HUES64 (cell line): ENCODE measurements around the gene DPPA2.

ENCODE experiments used
- H3K27ac ChIP-seq: 2 replicates; pipeline ENCODE4 v1.7.0; 2013; ENCODE audit warnings: low read depth, low read length, inconsistent platforms
- H3K27me3 ChIP-seq: 2 replicates; pipeline ENCODE4 v1.6.1; 2013; ENCODE audit warnings: mild to moderate bottlenecking, low read length; ENCODE audit not compliant: insufficient read depth
- H3K36me3 ChIP-seq: 2 replicates; pipeline ENCODE4 v1.6.1; 2013; ENCODE audit warnings: mild to moderate bottlenecking, low read length; ENCODE audit not compliant: insufficient read depth
- H3K4me1 ChIP-seq: 2 replicates; pipeline ENCODE4 v1.6.1; 2013; ENCODE audit warnings: mild to moderate bottlenecking, low read length, moderate library complexity; ENCODE audit not compliant: insufficient read depth
- H3K4me3 ChIP-seq: 2 replicates; pipeline ENCODE4 v1.5.1; 2013; ENCODE audit warnings: mild to moderate bottlenecking, low read length, moderate library complexity
- H3K9ac ChIP-seq: 2 replicates; pipeline ENCODE4 v1.6.1; 2013; ENCODE audit warnings: mild to moderate bottlenecking, low read depth, low read length
- H3K9me3 ChIP-seq: 2 replicates; pipeline ENCODE4 v1.6.1; 2013; ENCODE audit warnings: low read depth, low read length; ENCODE audit not compliant: insufficient read depth
- WGBS: fragments of 150-250, 120-280 bp; methylation state at CpG from one replicate; pipeline ENCODE4 v1.1.7; 2013; ENCODE audit warnings: missing lambda C conversion rate; 5-methylcytosine and 5-hydroxymethylcytosine counted together

The DPPA2 gene

DNA sequence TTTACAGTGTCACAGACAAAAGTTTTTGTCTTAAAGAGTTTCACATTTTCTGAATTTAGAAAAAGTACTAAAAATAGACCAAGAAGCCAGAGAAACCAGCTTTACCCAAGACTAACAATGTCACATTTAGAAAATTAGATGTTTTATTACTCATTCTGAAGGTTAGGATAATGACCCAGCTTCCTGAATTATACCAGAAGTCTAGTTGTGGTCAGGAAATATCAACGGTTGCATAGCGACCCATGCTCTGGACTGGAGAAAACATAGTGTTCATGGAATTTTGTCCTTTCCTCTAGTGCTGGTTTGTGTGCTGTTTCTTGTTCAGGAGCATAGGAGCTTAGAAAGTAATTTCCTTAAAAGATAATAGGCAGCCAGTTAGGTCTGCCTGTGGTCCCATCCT is 59.0 kb downstream of the DPPA2 start:
- no peaks in the 10 kb centered on the region for H3K36me3 ChIP-seq
- H3K4me1 ChIP-seq: no peaks in the 10 kb centered on the region
- no peak overlapping the region for H3K27ac ChIP-seq
- H3K4me3 ChIP-seq: no peak overlapping the region
- 98% methylated on average over 2 of the region's 2 CpGs for WGBS
- H3K9me3 ChIP-seq: no peaks in the 10 kb centered on the region
- no peaks in the 10 kb centered on the region for H3K27me3 ChIP-seq
- H3K9ac ChIP-seq: no peak overlapping the region

DNA sequence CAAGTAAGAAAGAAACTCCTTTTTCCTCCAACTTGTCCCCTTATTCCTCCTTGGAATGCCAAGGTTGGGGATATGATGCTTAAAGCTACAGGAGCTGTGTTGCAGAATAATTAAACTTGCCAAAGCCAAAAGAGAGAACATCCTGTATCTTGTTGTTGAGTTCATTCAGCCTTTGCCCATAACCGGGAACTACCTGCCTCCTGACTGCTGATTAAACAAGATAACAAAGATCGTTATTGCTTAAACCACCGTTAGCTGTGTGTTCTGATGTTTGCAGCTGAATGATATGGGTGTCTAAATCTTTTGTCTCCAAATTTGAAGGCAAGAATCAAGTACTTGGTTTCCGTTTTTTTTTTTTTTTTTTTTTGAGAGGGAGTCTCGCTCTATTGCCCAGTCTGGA is 61.5 kb downstream of the DPPA2 start:
- Histone ChIP-seq H3K36me3 (no peaks in the 10 kb centered on the region), H3K9ac (no peak overlapping the region), H3K27me3 (no peaks in the 10 kb centered on the region), H3K4me1 (no peaks in the 10 kb centered on the region), H3K27ac (no peak overlapping the region), H3K9me3 (no peaks in the 10 kb centered on the region), H3K4me3 (no peak overlapping the region)
- WGBS: 97% methylated on average over 4 of the region's 5 CpGs

DNA sequence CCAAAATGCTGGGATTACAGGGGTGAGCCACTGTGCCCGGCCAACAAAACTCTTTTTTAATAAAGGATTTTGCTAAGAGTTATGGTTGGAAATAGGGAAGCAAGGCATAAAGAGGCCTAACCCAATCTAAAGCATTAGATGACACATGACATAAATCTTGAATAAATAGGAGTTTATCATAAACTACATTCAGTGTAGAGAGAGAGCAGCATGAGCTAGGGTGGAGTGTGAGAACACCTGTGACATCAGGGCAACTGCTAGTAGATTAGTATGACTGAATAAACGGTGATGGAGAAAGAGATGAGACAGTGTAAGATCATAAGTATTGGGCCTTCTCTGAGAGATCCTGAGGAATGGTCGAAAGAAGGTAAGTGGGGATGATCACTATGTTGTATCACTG is 63.7 kb downstream of the DPPA2 start:
- H3K9me3 ChIP-seq: no peaks in the 10 kb centered on the region
- H3K4me1 ChIP-seq: no peaks in the 10 kb centered on the region
- no peaks in the 10 kb centered on the region for H3K36me3 ChIP-seq
- H3K27me3 ChIP-seq: no peaks in the 10 kb centered on the region
- WGBS: 97% methylated on average over 3 of the region's 3 CpGs
- no peak overlapping the region for H3K9ac ChIP-seq
- H3K27ac ChIP-seq: no peak overlapping the region
- no peak overlapping the region for H3K4me3 ChIP-seq
